AG04450 (cell line): ENCODE measurements around the gene ZNF320. TPM values are rescaled to one million over a fixed set of nuclear protein-coding genes. Genes with fewer than 3 reads are reported as not detected.
"Not testable (repeated sequence)": the region's sequence is repeated elsewhere in the genome, so short reads cannot be mapped to it uniquely, and the experiment has no call there.

Source experiments
- CTCF ChIA-PET: fragments of 300-600, 350-600 bp; formaldehyde crosslinking; extraction: SDS; loops from one replicate; lab custom pipeline; 2022; ENCODE audit warnings: antibody characterized with exemption, inconsistent platforms; lab: Charles Lee
- POLR2A ChIA-PET: fragments of 350-600 bp; formaldehyde crosslinking; extraction: SDS; loops from one replicate; lab custom pipeline; 2021; ENCODE audit warnings: antibody characterized with exemption, inconsistent platforms; lab: Yijun Ruan, JAX
- DNase-seq: peaks from one replicate; pipeline ENCODE4 v3.0.0-alpha.2; 2011; ENCODE audit warnings: low read depth, low spot score
- H3K27ac ChIP-seq: one replicate; pipeline ENCODE4 v1.5.1; 2012; ENCODE audit warnings: low read depth, low read length, control low read depth
- H3K27me3 ChIP-seq: one replicate; pipeline ENCODE4 v1.6.0; 2012; ENCODE audit warnings: low read length; ENCODE audit not compliant: control insufficient read depth, insufficient read depth
- H3K4me3 ChIP-seq: 2 replicates; pipeline ENCODE4 v1.5.1; 2011; ENCODE audit warnings: mild to moderate bottlenecking, low read depth, low read length, control low read depth
- H3K9me3 ChIP-seq: 2 replicates; pipeline ENCODE4 v1.5.1; 2012; ENCODE audit warnings: low read length; ENCODE audit not compliant: control insufficient read depth, insufficient read depth
- CTCF ChIP-seq: IDR thresholded peaks from 2 replicates; pipeline ENCODE4 v1.5.1; 2011; ENCODE audit warnings: low read depth, low read length, control low read depth, inconsistent platforms
- polyA minus RNA-seq: library from RNA; depleted of rRNA, polyadenylated mRNA; stranded (reverse); fragments of >200 nt; gene quantifications from 2 replicates; pipeline ENCODE4 v1.2.3, GENCODE V29; 2011; rRNA and poly(A)+ RNA removed
- polyA plus RNA-seq: library from polyadenylated mRNA; depleted of rRNA; stranded (reverse); fragments of >200 nt; gene quantifications from 2 replicates; pipeline ENCODE4 v1.2.3, GENCODE V29; 2011; rRNA removed

ZNF320 gene
- polyA plus RNA-seq (7.7 and 8.3 TPM in 2 replicates), polyA minus RNA-seq (9.6 and 10.3 TPM in 2 replicates)

- Histone ChIP-seq H3K27ac (peak within 1 kb of the TSS; percentile 94), H3K4me3 (peak within 1 kb of the TSS; percentile 90), H3K27me3 (no peaks in the 10 kb centered on the region), H3K9me3 (peaks cover 12% of the 10 kb centered on the region)
- ChIA-PET POLR2A (no interaction called here), CTCF (interaction anchor here (0.6 to 1.2 kb wide), 2 partner anchors 11 to 1133 kb away, joined by 4 to 6 read pairs; no protein-coding TSS in a partner anchor)
- no peak for TF ChIP-seq CTCF
- DNase-seq: peak; percentile 71
These were observed at the start of gene ZNF320 for GRCh38 chr19:52897138-52897935. ZNF320 (minus strand) TSS chr19:52897635; CDS start chr19:52890255, 7,380 bp downstream.

- no peaks in the 10 kb centered on the region for H3K27me3 ChIP-seq
- ChIA-PET POLR2A (no interaction called here), CTCF (no interaction called here)
- TF ChIP-seq CTCF: no peak
- no peak for DNase-seq
- H3K27ac ChIP-seq: no peak overlapping the region
- H3K9me3 ChIP-seq: peaks cover 54% of the 10 kb centered on the region
- no peak overlapping the region for H3K4me3 ChIP-seq
These were observed 49.2 kb upstream of the ZNF320 start for GRCh38 chr19:52946322-52947310.

- Histone ChIP-seq H3K9me3 (peaks cover 53% of the 10 kb centered on the region), H3K27me3 (no peaks in the 10 kb centered on the region), H3K27ac (no peak overlapping the region), H3K4me3 (no peak overlapping the region)
- CTCF ChIA-PET: no interaction called here
- DNase-seq: no peak
- POLR2A ChIA-PET: no interaction called here
- no peak for TF ChIP-seq CTCF
These were observed 48.4 kb upstream of the ZNF320 start for GRCh38 chr19:52945652-52946321.

GRCh38 chr19:52944703-52945493 lies 47.5 kb upstream of the ZNF320 start:
- H3K4me3 ChIP-seq, H3K27ac ChIP-seq, POLR2A ChIA-PET, DNase-seq, CTCF ChIA-PET, H3K27me3 ChIP-seq: not testable (repeated sequence)
- H3K9me3 ChIP-seq: peaks cover 53% of the 10 kb centered on the region
